ENCODE measurements around the gene PPP1R8. TPM values are rescaled to one million over a fixed set of nuclear protein-coding genes. Genes with fewer than 3 reads are reported as not detected.
"Not testable (repeated sequence)": the region's sequence is repeated elsewhere in the genome, so short reads cannot be mapped to it uniquely, and the experiment has no call there.

PPP1R8 gene
- total and polyA plus RNA-seq, 2 donors (not counting 1 experiment from before 2014, with no cell fraction given), result 42.2 to 48.9 TPM

DNA sequence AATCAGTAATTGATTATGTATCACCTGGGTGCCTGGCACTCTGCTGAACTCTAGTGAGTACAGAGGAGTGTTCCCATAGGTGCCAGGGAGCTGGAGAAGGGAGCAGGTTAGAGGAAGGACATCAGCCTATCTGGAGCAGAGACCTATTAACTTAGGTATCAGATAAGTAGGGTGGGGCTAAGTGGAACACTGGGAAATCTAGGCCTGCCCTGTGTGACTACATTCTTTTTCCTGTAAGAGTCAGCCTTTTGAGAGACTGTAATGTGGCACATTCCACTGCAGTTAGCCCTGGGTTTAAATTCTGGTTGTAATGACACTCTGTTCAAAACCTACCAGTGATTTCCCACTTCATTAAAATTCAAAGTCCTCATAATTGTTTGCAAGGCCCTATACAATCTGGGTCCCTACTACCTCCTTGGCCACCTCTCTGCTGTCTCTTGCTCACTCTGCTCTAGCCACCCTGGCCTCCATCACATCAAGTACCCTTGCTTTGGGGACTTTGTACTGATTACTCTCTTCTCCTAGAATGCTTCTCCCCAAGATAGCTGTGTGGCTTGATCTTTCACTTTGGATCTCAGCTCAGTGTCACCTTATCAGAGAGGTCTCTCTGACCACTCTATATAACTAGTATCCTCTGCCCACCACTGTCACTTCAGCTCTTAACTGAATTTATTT lies 44.7 kb upstream of the PPP1R8 start:
- Histone ChIP-seq H3K9me3 (ENCODE audit: control insufficient read depth, insufficient read depth, low read depth, low read length) (no peaks in the 10 kb centered on the region), H3K27me3 (ENCODE audit: control insufficient read depth, insufficient read depth, low read length) (no peaks in the 10 kb centered on the region), H4K20me1 (ENCODE audit: control insufficient read depth, extremely low read depth, insufficient read depth, low read length) (no peaks in the 10 kb centered on the region), H3K4me2 (ENCODE audit: extremely low read depth, insufficient read depth, low read length) (no peak overlapping the region), H2AFZ (ENCODE audit: low read length) (no peak overlapping the region), H3K27ac (ENCODE audit: insufficient read depth, low read length) (no peak overlapping the region), H3K9ac (ENCODE audit: insufficient read depth, low read length) (no peak overlapping the region), H3K79me2 (ENCODE audit: control insufficient read depth, insufficient read depth, low read length) (peaks cover 30% of the 10 kb centered on the region), H3K36me3 (ENCODE audit: control insufficient read depth, insufficient read depth, low read length) (no peaks in the 10 kb centered on the region), H3K4me3 (replicated peaks in 1 of 4; ENCODE audit: control extremely low read depth in 1 of 4, insufficient read depth in 1 of 4, low read depth in 3 of 4, low read length in 4 of 4) (no peak overlapping the region), H3K4me1 (ENCODE audit: control insufficient read depth, extremely low read depth, insufficient read depth, low read length) (no peaks in the 10 kb centered on the region)
- TF ChIP-seq, protein P1, sequence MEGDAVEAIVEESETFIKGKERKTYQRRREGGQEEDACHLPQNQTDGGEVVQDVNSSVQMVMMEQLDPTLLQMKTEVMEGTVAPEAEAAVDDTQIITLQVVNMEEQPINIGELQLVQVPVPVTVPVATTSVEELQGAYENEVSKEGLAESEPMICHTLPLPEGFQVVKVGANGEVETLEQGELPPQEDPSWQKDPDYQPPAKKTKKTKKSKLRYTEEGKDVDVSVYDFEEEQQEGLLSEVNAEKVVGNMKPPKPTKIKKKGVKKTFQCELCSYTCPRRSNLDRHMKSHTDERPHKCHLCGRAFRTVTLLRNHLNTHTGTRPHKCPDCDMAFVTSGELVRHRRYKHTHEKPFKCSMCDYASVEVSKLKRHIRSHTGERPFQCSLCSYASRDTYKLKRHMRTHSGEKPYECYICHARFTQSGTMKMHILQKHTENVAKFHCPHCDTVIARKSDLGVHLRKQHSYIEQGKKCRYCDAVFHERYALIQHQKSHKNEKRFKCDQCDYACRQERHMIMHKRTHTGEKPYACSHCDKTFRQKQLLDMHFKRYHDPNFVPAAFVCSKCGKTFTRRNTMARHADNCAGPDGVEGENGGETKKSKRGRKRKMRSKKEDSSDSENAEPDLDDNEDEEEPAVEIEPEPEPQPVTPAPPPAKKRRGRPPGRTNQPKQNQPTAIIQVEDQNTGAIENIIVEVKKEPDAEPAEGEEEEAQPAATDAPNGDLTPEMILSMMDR (conservative IDR thresholded peaks at IDR 0.05 in 1 of 2, IDR thresholded peaks at IDR 0.05 in 1 of 2; ENCODE audit: low read depth in 1 of 2, low read length in 2 of 2), result no peak
- no peak for TF ChIP-seq EZH2 (IDR thresholded peaks at IDR 0.05; ENCODE audit: low read length, missing control alignments)
- DNase-seq (ENCODE audit: low read depth in 2 of 2), result peak in 1 of 2 donors; percentile 52

DNA sequence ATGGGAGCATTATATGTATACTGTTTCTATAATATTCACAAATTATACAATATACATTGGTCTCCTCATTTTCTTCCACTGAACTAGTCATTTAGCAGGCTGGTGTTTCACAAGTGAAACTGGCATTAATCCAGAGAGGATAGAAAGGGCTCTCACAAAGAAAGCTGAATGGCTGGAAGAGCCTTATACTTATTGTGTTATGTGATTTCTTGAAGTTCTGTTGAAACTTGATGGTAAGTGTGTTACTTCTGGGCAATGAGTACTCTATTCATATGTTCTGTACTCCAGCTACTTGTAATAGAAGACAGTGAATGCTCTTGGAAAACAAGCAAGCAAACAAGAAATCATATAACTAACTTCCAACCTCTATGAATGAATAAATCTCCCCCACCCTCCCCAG lies 42.7 kb upstream of the PPP1R8 start:
- Histone ChIP-seq H3K4me3 (replicated peaks in 1 of 4; ENCODE audit: control extremely low read depth in 1 of 4, insufficient read depth in 1 of 4, low read depth in 3 of 4, low read length in 4 of 4) (no peak overlapping the region), H3K36me3 (ENCODE audit: control insufficient read depth, insufficient read depth, low read length) (peaks cover under 1% of the 10 kb centered on the region), H3K4me2 (ENCODE audit: extremely low read depth, insufficient read depth, low read length) (no peak overlapping the region), H3K27ac (ENCODE audit: insufficient read depth, low read length) (no peak overlapping the region), H2AFZ (ENCODE audit: low read length) (no peak overlapping the region), H3K79me2 (ENCODE audit: control insufficient read depth, insufficient read depth, low read length) (peaks cover 23% of the 10 kb centered on the region), H3K4me1 (ENCODE audit: control insufficient read depth, extremely low read depth, insufficient read depth, low read length) (no peaks in the 10 kb centered on the region), H3K27me3 (ENCODE audit: control insufficient read depth, insufficient read depth, low read length) (no peaks in the 10 kb centered on the region), H3K9ac (ENCODE audit: insufficient read depth, low read length) (no peak overlapping the region), H4K20me1 (ENCODE audit: control insufficient read depth, extremely low read depth, insufficient read depth, low read length) (no peaks in the 10 kb centered on the region), H3K9me3 (ENCODE audit: control insufficient read depth, insufficient read depth, low read depth, low read length) (no peaks in the 10 kb centered on the region)
- DNase-seq (ENCODE audit: low read depth in 2 of 2), result peak; percentile 28 to 74
- TF ChIP-seq EZH2 (IDR thresholded peaks at IDR 0.05; ENCODE audit: low read length, missing control alignments), result no peak
- TF ChIP-seq, protein P1 (conservative IDR thresholded peaks at IDR 0.05 in 1 of 2, IDR thresholded peaks at IDR 0.05 in 1 of 2; ENCODE audit: low read depth in 1 of 2, low read length in 2 of 2), result no peak

- H2AFZ ChIP-seq (ENCODE audit: low read length), result no peak overlapping the region
- H3K4me1 ChIP-seq (ENCODE audit: control insufficient read depth, extremely low read depth, insufficient read depth, low read length), result no peaks in the 10 kb centered on the region
- TF ChIP-seq, protein P1 (conservative IDR thresholded peaks at IDR 0.05 in 1 of 2, IDR thresholded peaks at IDR 0.05 in 1 of 2; ENCODE audit: low read depth in 1 of 2, low read length in 2 of 2), result no peak
- TF ChIP-seq EZH2 (IDR thresholded peaks at IDR 0.05; ENCODE audit: low read length, missing control alignments), result no peak
- H3K79me2 ChIP-seq (ENCODE audit: control insufficient read depth, insufficient read depth, low read length), result peaks cover 14% of the 10 kb centered on the region
- H3K9me3 ChIP-seq (ENCODE audit: control insufficient read depth, insufficient read depth, low read depth, low read length), result no peaks in the 10 kb centered on the region
- H3K4me2 ChIP-seq (ENCODE audit: extremely low read depth, insufficient read depth, low read length), result no peak overlapping the region
- peaks cover 1% of the 10 kb centered on the region for H3K36me3 ChIP-seq (ENCODE audit: control insufficient read depth, insufficient read depth, low read length)
- no peak overlapping the region for H3K4me3 ChIP-seq (replicated peaks in 1 of 4; ENCODE audit: control extremely low read depth in 1 of 4, insufficient read depth in 1 of 4, low read depth in 3 of 4, low read length in 4 of 4)
- no peak overlapping the region for H3K27ac ChIP-seq (ENCODE audit: insufficient read depth, low read length)
- H3K9ac ChIP-seq (ENCODE audit: insufficient read depth, low read length), result no peak overlapping the region
- DNase-seq (ENCODE audit: low read depth in 2 of 2), result peak in 1 of 2 donors; percentile 61
- no peaks in the 10 kb centered on the region for H4K20me1 ChIP-seq (ENCODE audit: control insufficient read depth, extremely low read depth, insufficient read depth, low read length)
- H3K27me3 ChIP-seq (ENCODE audit: control insufficient read depth, insufficient read depth, low read length), result no peaks in the 10 kb centered on the region
Measured at GRCh38 chr1:27789540-27790041, 41.0 kb upstream of the PPP1R8 start.

DNA sequence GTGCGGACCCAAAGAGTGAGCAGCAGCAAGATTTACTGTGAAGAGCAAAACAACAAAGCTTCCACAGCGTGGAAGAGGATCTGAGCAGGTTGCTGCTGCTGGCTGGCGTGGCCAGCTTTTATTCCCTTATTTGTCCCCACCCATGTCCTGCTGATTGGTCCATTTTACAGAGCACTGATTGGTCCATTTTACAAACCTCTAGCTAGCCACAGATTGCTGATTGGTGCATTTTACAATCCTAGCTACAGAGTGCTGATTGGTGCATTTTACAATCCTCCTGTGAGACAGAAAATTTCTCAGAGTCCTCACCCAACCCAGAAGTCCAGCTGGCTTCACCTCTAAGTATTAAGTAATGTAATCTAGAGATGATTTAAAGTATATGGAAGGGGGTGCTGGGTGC lies 40.3 kb upstream of the PPP1R8 start:
- not testable (repeated sequence) for H3K27ac ChIP-seq (ENCODE audit: insufficient read depth, low read length); DNase-seq (ENCODE audit: low read depth in 2 of 2); H3K4me1 ChIP-seq (ENCODE audit: control insufficient read depth, extremely low read depth, insufficient read depth, low read length); H2AFZ ChIP-seq (ENCODE audit: low read length); H4K20me1 ChIP-seq (ENCODE audit: control insufficient read depth, extremely low read depth, insufficient read depth, low read length); H3K9me3 ChIP-seq (ENCODE audit: control insufficient read depth, insufficient read depth, low read depth, low read length); H3K9ac ChIP-seq (ENCODE audit: insufficient read depth, low read length); H3K36me3 ChIP-seq (ENCODE audit: control insufficient read depth, insufficient read depth, low read length); H3K4me2 ChIP-seq (ENCODE audit: extremely low read depth, insufficient read depth, low read length); H3K4me3 ChIP-seq (replicated peaks in 1 of 4; ENCODE audit: control extremely low read depth in 1 of 4, insufficient read depth in 1 of 4, low read depth in 3 of 4, low read length in 4 of 4); H3K27me3 ChIP-seq (ENCODE audit: control insufficient read depth, insufficient read depth, low read length)
- H3K79me2 ChIP-seq (ENCODE audit: control insufficient read depth, insufficient read depth, low read length), result peaks cover 12% of the 10 kb centered on the region
